Measurements from ENCODE around the gene PALD1. TPM values are rescaled to one million over a fixed set of nuclear protein-coding genes. Genes with fewer than 3 reads are reported as not detected.

Gene PALD1
- total and polyA plus RNA-seq, 2 experiments from 2014 or later: 5.7 to 19.1 TPM

GRCh38 chr10:70564113-70564725 is 85.7 kb downstream of the PALD1 start:
- H3K9me3 ChIP-seq (ENCODE audit: low read depth): no peaks in the 10 kb centered on the region
- TF ChIP-seq, protein P1, sequence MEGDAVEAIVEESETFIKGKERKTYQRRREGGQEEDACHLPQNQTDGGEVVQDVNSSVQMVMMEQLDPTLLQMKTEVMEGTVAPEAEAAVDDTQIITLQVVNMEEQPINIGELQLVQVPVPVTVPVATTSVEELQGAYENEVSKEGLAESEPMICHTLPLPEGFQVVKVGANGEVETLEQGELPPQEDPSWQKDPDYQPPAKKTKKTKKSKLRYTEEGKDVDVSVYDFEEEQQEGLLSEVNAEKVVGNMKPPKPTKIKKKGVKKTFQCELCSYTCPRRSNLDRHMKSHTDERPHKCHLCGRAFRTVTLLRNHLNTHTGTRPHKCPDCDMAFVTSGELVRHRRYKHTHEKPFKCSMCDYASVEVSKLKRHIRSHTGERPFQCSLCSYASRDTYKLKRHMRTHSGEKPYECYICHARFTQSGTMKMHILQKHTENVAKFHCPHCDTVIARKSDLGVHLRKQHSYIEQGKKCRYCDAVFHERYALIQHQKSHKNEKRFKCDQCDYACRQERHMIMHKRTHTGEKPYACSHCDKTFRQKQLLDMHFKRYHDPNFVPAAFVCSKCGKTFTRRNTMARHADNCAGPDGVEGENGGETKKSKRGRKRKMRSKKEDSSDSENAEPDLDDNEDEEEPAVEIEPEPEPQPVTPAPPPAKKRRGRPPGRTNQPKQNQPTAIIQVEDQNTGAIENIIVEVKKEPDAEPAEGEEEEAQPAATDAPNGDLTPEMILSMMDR (IDR thresholded peaks at IDR 0.05; ENCODE audit: low read depth, low read length): no peak
- H3K27ac ChIP-seq: no peak overlapping the region
- no peak overlapping the region for H3K4me3 ChIP-seq
- H3K4me1 ChIP-seq (ENCODE audit: low read depth): peaks cover 21% of the 10 kb centered on the region
- H3K36me3 ChIP-seq: no peaks in the 10 kb centered on the region
- H3K27me3 ChIP-seq: no peaks in the 10 kb centered on the region
- DNase-seq (ENCODE audit: low read depth in 1 of 2, low spot score in 1 of 2): no peak

- Histone ChIP-seq H3K27me3 (no peaks in the 10 kb centered on the region), H3K9me3 (ENCODE audit: low read depth) (no peaks in the 10 kb centered on the region), H3K36me3 (no peaks in the 10 kb centered on the region), H3K4me1 (ENCODE audit: low read depth) (peaks cover 16% of the 10 kb centered on the region), H3K27ac (no peak overlapping the region), H3K4me3 (no peak overlapping the region)
- DNase-seq (ENCODE audit: low read depth in 1 of 2, low spot score in 1 of 2): no peak
- TF ChIP-seq, protein P1 (IDR thresholded peaks at IDR 0.05; ENCODE audit: low read depth, low read length): no peak
Measured at GRCh38 chr10:70564901-70565351, 86.4 kb downstream of the PALD1 start.

DNA sequence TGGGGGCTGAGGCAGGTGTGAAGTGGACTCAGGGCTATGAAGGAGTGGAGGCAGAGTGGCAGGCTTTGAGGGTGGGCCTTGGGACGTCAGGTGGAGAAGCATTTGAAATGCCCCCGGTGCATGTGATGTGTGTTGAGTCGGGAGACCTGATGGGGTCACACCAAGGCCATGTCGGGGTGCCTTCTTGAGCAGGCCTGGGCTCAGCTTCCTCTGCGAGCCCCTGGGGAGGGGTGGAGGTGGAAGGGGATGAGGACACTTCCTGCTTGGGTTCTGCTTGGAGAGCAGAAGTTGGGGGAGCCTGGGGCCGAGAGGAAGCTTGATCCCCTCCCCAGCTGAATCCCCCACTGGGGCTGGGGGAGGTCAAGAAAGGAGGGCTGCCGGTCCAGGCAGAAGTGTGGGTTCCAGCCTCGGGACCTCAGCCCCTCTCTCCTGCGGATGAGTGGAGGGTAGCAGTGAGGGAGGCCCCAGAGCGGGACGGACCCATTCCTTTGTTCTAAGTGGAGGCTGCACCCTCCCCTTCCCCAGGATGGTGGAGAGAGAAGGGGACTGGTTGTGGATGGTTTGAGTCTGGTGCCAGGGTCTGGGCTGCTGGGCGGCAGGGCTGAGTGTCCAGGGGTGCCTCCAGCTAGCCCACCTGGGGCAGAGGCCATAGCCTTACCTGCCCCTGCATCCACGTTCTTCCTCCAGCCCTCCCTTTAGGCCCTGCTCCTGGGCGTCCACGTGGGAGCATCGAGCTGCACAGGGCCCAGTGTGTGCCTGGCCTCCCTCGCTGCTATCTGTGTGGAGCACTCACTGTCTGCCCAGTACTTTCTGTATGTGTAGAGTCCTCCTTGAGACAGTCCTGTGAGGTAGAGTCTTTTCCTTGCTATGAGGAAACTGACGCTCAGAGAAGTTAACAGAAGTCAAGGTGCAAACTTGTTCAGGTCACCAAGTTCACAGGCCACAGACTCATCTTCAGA is 87.3 kb downstream of the PALD1 start:
- Histone ChIP-seq H3K4me3 (no peak overlapping the region), H3K36me3 (no peaks in the 10 kb centered on the region), H3K27me3 (no peaks in the 10 kb centered on the region), H3K27ac (no peak overlapping the region), H3K9me3 (ENCODE audit: low read depth) (no peaks in the 10 kb centered on the region), H3K4me1 (ENCODE audit: low read depth) (peaks cover 6% of the 10 kb centered on the region)
- TF ChIP-seq, protein P1 (IDR thresholded peaks at IDR 0.05; ENCODE audit: low read depth, low read length): no peak
- no peak for DNase-seq (ENCODE audit: low read depth in 1 of 2, low spot score in 1 of 2)

- H3K27ac ChIP-seq: no peak overlapping the region
- TF ChIP-seq, protein P1 (IDR thresholded peaks at IDR 0.05; ENCODE audit: low read depth, low read length): no peak
- no peaks in the 10 kb centered on the region for H3K27me3 ChIP-seq
- no peaks in the 10 kb centered on the region for H3K36me3 ChIP-seq
- H3K4me3 ChIP-seq: no peak overlapping the region
- H3K4me1 ChIP-seq (ENCODE audit: low read depth): no peaks in the 10 kb centered on the region
- no peak for DNase-seq (ENCODE audit: low read depth in 1 of 2, low spot score in 1 of 2)
- H3K9me3 ChIP-seq (ENCODE audit: low read depth): no peaks in the 10 kb centered on the region
Measured at GRCh38 chr10:70566515-70567290, 88.1 kb downstream of the PALD1 start.

GRCh38 chr10:70567603-70568002 is 89.0 kb downstream of the PALD1 start:
- Histone ChIP-seq H3K4me3 (no peak overlapping the region), H3K27ac (no peak overlapping the region), H3K27me3 (no peaks in the 10 kb centered on the region), H3K9me3 (ENCODE audit: low read depth) (no peaks in the 10 kb centered on the region), H3K4me1 (ENCODE audit: low read depth) (no peaks in the 10 kb centered on the region), H3K36me3 (no peaks in the 10 kb centered on the region)
- DNase-seq (ENCODE audit: low read depth in 1 of 2, low spot score in 1 of 2): no peak
- TF ChIP-seq, protein P1 (IDR thresholded peaks at IDR 0.05; ENCODE audit: low read depth, low read length): no peak
